B cell (primary cell): ENCODE results near the gene ZNF445.

Experiments
- CTCF ChIP-seq: fragments of 200-600 bp; IDR thresholded peaks from one replicate; pipeline ENCODE4 v1.8.0; 2022; ENCODE audit warnings: antibody characterized with exemption, mild to moderate bottlenecking
- EZH2 ChIP-seq: IDR thresholded peaks from 2 replicates; pipeline ENCODE4 v1.6.1; 2012; ENCODE audit warnings: borderline replicate concordance, low read depth, mild to moderate bottlenecking, moderate library complexity, low read length; ENCODE audit not compliant: insufficient read depth, poor library complexity, severe bottlenecking

GRCh38 chr3:44412365-44412764, 65.1 kb downstream of the ZNF445 start:
- TF ChIP-seq CTCF (no peak), EZH2 (no peak)
